Measurements from ENCODE around the gene PLA2G12B. TPM values are rescaled to one million over a fixed set of nuclear protein-coding genes. Genes with fewer than 3 reads are reported as not detected.

The PLA2G12B gene
- total and polyA plus RNA-seq, 4 donors = 31.9 to 60.2 (median 47.3) TPM

- TF ChIP-seq YY1 (IDR thresholded peaks at IDR 0.05) (no peak), RAD21 (IDR thresholded peaks at IDR 0.05) (no peak), HNF4G (IDR thresholded peaks at IDR 0.05) (no peak), GABPA (IDR thresholded peaks at IDR 0.05 in 1 of 2, conservative IDR thresholded peaks at IDR 0.05 in 1 of 2) (no peak), HNF4A (conservative IDR thresholded peaks at IDR 0.05) (no peak), SP1 (IDR thresholded peaks at IDR 0.05) (no peak), TAF1 (conservative IDR thresholded peaks at IDR 0.05) (peak; percentile 45), JUND (IDR thresholded peaks at IDR 0.05) (no peak), RXRA (IDR thresholded peaks at IDR 0.05) (no peak), NR2F2 (IDR thresholded peaks at IDR 0.05) (no peak), EGR1 (IDR thresholded peaks at IDR 0.05; ENCODE audit: low read depth in 2 of 2) (no peak), FOXA2 (IDR thresholded peaks at IDR 0.05) (no peak)
- TF ChIP-seq, protein P1, sequence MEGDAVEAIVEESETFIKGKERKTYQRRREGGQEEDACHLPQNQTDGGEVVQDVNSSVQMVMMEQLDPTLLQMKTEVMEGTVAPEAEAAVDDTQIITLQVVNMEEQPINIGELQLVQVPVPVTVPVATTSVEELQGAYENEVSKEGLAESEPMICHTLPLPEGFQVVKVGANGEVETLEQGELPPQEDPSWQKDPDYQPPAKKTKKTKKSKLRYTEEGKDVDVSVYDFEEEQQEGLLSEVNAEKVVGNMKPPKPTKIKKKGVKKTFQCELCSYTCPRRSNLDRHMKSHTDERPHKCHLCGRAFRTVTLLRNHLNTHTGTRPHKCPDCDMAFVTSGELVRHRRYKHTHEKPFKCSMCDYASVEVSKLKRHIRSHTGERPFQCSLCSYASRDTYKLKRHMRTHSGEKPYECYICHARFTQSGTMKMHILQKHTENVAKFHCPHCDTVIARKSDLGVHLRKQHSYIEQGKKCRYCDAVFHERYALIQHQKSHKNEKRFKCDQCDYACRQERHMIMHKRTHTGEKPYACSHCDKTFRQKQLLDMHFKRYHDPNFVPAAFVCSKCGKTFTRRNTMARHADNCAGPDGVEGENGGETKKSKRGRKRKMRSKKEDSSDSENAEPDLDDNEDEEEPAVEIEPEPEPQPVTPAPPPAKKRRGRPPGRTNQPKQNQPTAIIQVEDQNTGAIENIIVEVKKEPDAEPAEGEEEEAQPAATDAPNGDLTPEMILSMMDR (IDR thresholded peaks at IDR 0.05; ENCODE audit: low read depth, low read length, missing input control) = no peak
- TF ChIP-seq, protein P2, sequence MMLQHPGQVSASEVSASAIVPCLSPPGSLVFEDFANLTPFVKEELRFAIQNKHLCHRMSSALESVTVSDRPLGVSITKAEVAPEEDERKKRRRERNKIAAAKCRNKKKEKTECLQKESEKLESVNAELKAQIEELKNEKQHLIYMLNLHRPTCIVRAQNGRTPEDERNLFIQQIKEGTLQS (IDR thresholded peaks at IDR 0.05) = no peak
- TF ChIP-seq, protein P3, sequence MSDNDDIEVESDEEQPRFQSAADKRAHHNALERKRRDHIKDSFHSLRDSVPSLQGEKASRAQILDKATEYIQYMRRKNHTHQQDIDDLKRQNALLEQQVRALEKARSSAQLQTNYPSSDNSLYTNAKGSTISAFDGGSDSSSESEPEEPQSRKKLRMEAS (IDR thresholded peaks at IDR 0.05) = no peak
- TF ChIP-seq, protein P4, sequence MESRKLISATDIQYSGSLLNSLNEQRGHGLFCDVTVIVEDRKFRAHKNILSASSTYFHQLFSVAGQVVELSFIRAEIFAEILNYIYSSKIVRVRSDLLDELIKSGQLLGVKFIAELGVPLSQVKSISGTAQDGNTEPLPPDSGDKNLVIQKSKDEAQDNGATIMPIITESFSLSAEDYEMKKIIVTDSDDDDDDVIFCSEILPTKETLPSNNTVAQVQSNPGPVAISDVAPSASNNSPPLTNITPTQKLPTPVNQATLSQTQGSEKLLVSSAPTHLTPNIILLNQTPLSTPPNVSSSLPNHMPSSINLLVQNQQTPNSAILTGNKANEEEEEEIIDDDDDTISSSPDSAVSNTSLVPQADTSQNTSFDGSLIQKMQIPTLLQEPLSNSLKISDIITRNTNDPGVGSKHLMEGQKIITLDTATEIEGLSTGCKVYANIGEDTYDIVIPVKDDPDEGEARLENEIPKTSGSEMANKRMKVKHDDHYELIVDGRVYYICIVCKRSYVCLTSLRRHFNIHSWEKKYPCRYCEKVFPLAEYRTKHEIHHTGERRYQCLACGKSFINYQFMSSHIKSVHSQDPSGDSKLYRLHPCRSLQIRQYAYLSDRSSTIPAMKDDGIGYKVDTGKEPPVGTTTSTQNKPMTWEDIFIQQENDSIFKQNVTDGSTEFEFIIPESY (IDR thresholded peaks at IDR 0.05) = no peak
- TF ChIP-seq, protein P5, sequence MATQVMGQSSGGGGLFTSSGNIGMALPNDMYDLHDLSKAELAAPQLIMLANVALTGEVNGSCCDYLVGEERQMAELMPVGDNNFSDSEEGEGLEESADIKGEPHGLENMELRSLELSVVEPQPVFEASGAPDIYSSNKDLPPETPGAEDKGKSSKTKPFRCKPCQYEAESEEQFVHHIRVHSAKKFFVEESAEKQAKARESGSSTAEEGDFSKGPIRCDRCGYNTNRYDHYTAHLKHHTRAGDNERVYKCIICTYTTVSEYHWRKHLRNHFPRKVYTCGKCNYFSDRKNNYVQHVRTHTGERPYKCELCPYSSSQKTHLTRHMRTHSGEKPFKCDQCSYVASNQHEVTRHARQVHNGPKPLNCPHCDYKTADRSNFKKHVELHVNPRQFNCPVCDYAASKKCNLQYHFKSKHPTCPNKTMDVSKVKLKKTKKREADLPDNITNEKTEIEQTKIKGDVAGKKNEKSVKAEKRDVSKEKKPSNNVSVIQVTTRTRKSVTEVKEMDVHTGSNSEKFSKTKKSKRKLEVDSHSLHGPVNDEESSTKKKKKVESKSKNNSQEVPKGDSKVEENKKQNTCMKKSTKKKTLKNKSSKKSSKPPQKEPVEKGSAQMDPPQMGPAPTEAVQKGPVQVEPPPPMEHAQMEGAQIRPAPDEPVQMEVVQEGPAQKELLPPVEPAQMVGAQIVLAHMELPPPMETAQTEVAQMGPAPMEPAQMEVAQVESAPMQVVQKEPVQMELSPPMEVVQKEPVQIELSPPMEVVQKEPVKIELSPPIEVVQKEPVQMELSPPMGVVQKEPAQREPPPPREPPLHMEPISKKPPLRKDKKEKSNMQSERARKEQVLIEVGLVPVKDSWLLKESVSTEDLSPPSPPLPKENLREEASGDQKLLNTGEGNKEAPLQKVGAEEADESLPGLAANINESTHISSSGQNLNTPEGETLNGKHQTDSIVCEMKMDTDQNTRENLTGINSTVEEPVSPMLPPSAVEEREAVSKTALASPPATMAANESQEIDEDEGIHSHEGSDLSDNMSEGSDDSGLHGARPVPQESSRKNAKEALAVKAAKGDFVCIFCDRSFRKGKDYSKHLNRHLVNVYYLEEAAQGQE (IDR thresholded peaks at IDR 0.05) = peak; percentile 44
- 23% methylated on average over 8 of the region's 8 CpGs for WGBS
- Histone ChIP-seq H3K27ac (ENCODE audit: low read depth in 1 of 2, low read length in 2 of 2) (peak overlapping the region; percentile 93 to 99), H3K9me3 (ENCODE audit: control insufficient read depth in 4 of 4, low read length in 3 of 4) (no peaks in the 10 kb centered on the region), H3K36me3 (ENCODE audit: control insufficient read depth in 4 of 4, insufficient read depth in 3 of 4, low read depth in 1 of 4, low read length in 3 of 4) (no peaks in the 10 kb centered on the region), H3K27me3 (ENCODE audit: control insufficient read depth in 4 of 4, insufficient read depth in 4 of 4, low read length in 3 of 4) (no peaks in the 10 kb centered on the region), H3K4me1 (ENCODE audit: control insufficient read depth in 4 of 4, insufficient read depth in 4 of 4, low read length in 3 of 4) (peaks cover 5 to 31% (median 11%) of the 10 kb centered on the region in 4 donors), H3K9ac (ENCODE audit: low read depth in 1 of 2, low read length in 2 of 2) (peak overlapping the region; percentile 90 to 97), H3K4me3 (ENCODE audit: low read depth in 1 of 3, low read length in 3 of 3) (peak overlapping the region; percentile 67 to 90 (median 85))
- no peak for DNase-seq (ENCODE audit: low spot score)
These were observed 919 bp downstream of the PLA2G12B start for GRCh38 chr10:72953687-72954086.
